Fibroblast of mammary gland (primary cell): ENCODE data around the gene TMEM255B.

Source experiments
- DNase-seq: peaks from one replicate; pipeline ENCODE4 v3.0.0-alpha.2; 2010; ENCODE audit warnings: low read depth
- H3K4me3 ChIP-seq: 2 replicates; pipeline ENCODE4 v1.5.1; 2011; ENCODE audit warnings: low read depth, mild to moderate bottlenecking, low read length, moderate library complexity; ENCODE audit not compliant: control insufficient read depth
- TF ChIP-seq, protein P1 (sequence below): conservative IDR thresholded peaks from 2 replicates; pipeline ENCODE4 v1.5.1; 2011; ENCODE audit warnings: low read depth, low read length, inconsistent platforms; ENCODE audit not compliant: control insufficient read depth, insufficient read depth

TMEM255B gene

DNA sequence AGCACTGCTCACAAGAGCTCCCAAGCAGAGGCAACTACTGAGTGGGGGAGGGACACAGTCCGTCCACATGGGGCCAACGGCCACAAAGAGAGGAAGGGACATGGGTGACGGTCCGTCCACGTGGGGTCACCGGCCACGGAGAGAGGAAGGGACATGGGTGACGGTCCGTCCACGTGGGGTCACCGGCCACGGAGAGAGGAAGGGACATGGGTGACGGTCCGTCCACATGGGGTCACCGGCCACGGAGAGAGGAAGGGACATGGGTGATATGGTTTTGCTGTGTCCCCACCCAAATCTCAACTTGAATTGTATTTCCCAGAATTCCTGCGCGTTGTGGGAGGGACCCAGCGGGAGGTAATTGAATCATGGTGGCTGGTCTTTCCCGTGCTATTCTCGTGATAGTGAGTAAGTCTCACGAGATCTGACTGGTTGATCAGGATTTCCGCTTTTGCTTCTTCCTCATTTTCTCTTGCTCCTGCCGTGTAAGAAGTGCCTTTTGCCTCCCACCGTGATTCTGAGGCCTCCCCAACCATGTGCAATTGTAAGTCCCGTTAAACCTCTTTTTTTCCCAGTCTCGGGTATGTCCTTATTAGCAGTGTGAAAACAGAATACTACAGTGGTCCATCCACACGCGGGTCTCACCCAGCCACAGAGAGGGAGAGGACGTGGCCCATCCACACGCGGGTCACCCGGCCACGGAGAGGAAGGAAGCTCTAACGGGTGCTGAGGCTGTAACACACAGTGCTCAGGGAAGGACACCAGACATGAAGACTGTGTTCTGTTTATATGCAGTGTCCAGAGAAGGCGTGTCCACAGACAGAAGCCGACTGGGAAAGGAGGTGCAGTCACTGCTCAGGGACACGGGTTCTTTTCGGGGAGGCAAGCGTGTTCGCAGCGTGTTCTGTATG lies 56.4 kb downstream of the TMEM255B start:
- TF ChIP-seq, protein P1, sequence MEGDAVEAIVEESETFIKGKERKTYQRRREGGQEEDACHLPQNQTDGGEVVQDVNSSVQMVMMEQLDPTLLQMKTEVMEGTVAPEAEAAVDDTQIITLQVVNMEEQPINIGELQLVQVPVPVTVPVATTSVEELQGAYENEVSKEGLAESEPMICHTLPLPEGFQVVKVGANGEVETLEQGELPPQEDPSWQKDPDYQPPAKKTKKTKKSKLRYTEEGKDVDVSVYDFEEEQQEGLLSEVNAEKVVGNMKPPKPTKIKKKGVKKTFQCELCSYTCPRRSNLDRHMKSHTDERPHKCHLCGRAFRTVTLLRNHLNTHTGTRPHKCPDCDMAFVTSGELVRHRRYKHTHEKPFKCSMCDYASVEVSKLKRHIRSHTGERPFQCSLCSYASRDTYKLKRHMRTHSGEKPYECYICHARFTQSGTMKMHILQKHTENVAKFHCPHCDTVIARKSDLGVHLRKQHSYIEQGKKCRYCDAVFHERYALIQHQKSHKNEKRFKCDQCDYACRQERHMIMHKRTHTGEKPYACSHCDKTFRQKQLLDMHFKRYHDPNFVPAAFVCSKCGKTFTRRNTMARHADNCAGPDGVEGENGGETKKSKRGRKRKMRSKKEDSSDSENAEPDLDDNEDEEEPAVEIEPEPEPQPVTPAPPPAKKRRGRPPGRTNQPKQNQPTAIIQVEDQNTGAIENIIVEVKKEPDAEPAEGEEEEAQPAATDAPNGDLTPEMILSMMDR = no peak
- no peak for DNase-seq
- peak overlapping the region; percentile 2 for H3K4me3 ChIP-seq

GRCh38 chr13:113816254-113816929 lies 57.4 kb downstream of the TMEM255B start:
- TF ChIP-seq, protein P1 = no peak
- no peak overlapping the region for H3K4me3 ChIP-seq
- DNase-seq = peak; percentile 48

- DNase-seq = peak; percentile 81
- no peak overlapping the region for H3K4me3 ChIP-seq
- TF ChIP-seq, protein P1 = peak; percentile 81
These were observed 58.2 kb downstream of the TMEM255B start for GRCh38 chr13:113816946-113817859.

DNA sequence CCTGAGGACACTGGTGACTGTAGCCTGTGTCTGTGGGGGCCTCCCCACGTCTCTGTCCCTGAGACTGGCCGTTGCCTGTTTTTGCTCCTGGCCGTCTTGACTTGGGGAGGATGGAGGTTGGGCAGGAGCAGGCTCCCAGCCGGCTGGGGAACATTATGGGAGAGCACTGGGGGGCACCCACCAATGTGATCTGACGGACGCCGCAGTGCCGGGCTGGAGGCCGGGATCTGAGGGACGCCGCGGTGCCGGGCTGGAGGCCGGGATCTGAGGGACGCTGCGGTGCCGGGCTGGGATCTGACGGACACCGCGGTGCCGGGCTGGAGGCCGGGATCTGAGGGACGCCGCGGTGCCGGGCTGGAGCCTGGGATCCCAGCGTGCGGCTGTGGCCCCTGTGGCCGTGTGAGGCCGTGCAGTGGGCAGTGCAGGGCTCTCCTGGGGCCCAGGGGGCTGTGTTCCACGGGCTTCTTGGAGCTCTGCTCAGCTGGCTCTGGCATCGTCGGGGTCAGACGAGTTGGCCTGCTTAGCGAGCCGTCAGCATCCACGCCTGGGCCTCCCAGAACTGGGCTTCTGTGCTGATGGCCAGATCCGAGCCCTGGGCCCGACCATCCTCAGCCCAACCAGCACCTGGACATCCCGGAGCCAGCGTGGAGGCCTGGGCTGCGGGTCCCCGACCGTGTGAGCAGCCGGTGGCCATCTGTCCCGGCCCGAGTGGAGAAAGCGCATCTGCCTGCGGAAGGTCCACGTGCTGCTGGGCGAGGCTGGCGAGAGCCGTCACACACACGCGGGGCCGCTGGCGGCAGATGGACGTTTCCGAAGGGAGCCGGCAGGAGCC lies 59.0 kb downstream of the TMEM255B start:
- TF ChIP-seq, protein P1 = no peak
- no peak overlapping the region for H3K4me3 ChIP-seq
- DNase-seq = no peak

DNA sequence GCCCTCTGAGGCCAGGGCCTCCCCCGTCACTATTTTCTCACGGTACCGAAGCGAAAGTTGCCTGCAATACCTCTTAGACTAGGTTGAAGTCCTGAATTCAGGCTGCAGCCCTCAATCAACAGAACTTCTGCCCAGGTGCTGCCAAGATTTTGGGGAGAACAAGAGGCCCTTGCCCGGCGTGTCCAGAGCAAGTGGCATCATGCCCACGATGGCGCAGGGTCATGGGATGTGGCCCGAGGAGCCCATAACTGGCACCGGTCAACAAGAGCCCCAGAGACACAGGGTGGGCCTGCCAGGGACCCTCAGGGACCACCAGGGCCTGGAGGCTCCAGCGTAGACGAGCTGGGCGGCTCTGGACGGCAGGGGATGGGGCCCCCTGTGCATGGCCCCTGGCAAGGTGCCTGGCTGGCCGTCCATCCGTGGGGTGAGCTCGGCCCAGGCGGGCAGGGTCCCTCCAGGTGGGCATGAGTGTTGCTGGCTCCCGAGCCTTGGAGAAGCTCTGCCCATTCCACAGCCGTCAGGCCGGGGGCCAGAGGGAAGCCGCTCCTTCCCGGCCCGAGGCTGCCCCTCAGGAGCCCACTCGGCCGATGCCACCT lies 59.8 kb downstream of the TMEM255B start:
- no peak for DNase-seq
- H3K4me3 ChIP-seq = no peak overlapping the region
- TF ChIP-seq, protein P1 = no peak
